WERI-Rb-1 (cell line): ENCODE data around the gene GAB2.

Experiments used
- DNase-seq: peaks from one replicate; pipeline ENCODE4 v3.0.0-alpha.2; 2020
- H3K27ac ChIP-seq: fragments of 250-450 bp; sonication (Bioruptor Pico); 2 replicates; pipeline ENCODE4 v1.5.1; 2020; ENCODE audit warnings: mild to moderate bottlenecking, moderate library complexity
- H3K27me3 ChIP-seq: fragments of 250-450 bp; sonication (Bioruptor Pico); 2 replicates; pipeline ENCODE4 v1.5.1; 2021; ENCODE audit warnings: mild to moderate bottlenecking, low read depth, moderate library complexity; ENCODE audit not compliant: insufficient read depth, severe bottlenecking
- H3K36me3 ChIP-seq: fragments of 250-450 bp; sonication (Bioruptor Pico); 2 replicates; pipeline ENCODE4 v1.5.1; 2020; ENCODE audit warnings: mild to moderate bottlenecking, moderate library complexity
- H3K4me3 ChIP-seq: 2 replicates; pipeline ENCODE4 v1.5.1; 2011; ENCODE audit warnings: low read depth, mild to moderate bottlenecking, control low read depth, low read length
- H3K9me3 ChIP-seq: fragments of 250-450 bp; sonication (Bioruptor Pico); 2 replicates; pipeline ENCODE4 v1.5.1; 2021; ENCODE audit warnings: mild to moderate bottlenecking, moderate library complexity; ENCODE audit not compliant: severe bottlenecking
- CTCF ChIP-seq: IDR thresholded peaks from 2 replicates; pipeline ENCODE4 v1.5.1; 2011; ENCODE audit warnings: low read depth, mild to moderate bottlenecking, control low read depth, inconsistent platforms, low read length

GAB2 gene

DNA sequence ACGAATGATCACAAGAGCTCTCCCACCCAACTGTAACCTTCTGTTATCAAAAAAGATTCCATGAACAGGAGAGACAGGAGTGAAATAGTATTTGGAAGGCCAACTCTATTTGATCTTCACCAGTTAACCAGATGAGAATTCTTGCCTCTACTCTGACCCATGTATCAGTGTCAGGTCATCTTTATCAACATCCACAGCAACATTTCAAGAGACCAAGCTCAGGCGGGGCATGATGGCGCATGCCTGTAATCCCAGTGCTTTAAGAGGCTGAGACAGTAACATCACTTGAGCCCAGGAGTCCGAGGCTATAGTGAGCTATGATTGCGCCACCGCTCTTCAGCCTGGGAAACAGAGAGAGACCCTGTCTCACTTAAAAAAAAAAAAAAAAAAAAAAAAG lies 62.3 kb downstream of the GAB2 start:
- H3K27ac ChIP-seq, result no peak overlapping the region
- no peak for TF ChIP-seq CTCF
- peaks cover 6% of the 10 kb centered on the region for H3K9me3 ChIP-seq
- H3K27me3 ChIP-seq, result no peaks in the 10 kb centered on the region
- DNase-seq, result no peak
- H3K4me3 ChIP-seq, result no peak overlapping the region
- H3K36me3 ChIP-seq, result no peaks in the 10 kb centered on the region

- no peak for TF ChIP-seq CTCF
- H3K36me3 ChIP-seq, result no peaks in the 10 kb centered on the region
- DNase-seq, result peak; percentile 28
- peaks cover 6% of the 10 kb centered on the region for H3K9me3 ChIP-seq
- H3K4me3 ChIP-seq, result no peak overlapping the region
- H3K27me3 ChIP-seq, result no peaks in the 10 kb centered on the region
- no peak overlapping the region for H3K27ac ChIP-seq
These were observed 63.0 kb downstream of the GAB2 start for GRCh38 chr11:78354408-78355308.

GRCh38 chr11:78351979-78352841 lies 65.4 kb downstream of the GAB2 start:
- Histone ChIP-seq H3K9me3 (no peaks in the 10 kb centered on the region), H3K4me3 (no peak overlapping the region), H3K27me3 (no peaks in the 10 kb centered on the region), H3K27ac (no peak overlapping the region), H3K36me3 (no peaks in the 10 kb centered on the region)
- no peak for DNase-seq
- TF ChIP-seq CTCF, result no peak

- no peaks in the 10 kb centered on the region for H3K36me3 ChIP-seq
- no peaks in the 10 kb centered on the region for H3K9me3 ChIP-seq
- no peak for TF ChIP-seq CTCF
- DNase-seq, result no peak
- H3K4me3 ChIP-seq, result no peak overlapping the region
- no peak overlapping the region for H3K27ac ChIP-seq
- no peaks in the 10 kb centered on the region for H3K27me3 ChIP-seq
These were observed 66.4 kb downstream of the GAB2 start for GRCh38 chr11:78351193-78351592.

GRCh38 chr11:78350646-78351165 lies 66.9 kb downstream of the GAB2 start:
- Histone ChIP-seq H3K36me3 (no peaks in the 10 kb centered on the region), H3K27ac (no peak overlapping the region), H3K27me3 (no peaks in the 10 kb centered on the region), H3K9me3 (no peaks in the 10 kb centered on the region), H3K4me3 (no peak overlapping the region)
- no peak for DNase-seq
- no peak for TF ChIP-seq CTCF
